HepG2 (cell line): Measurements from ENCODE around the gene CDKN1A. TPM values are rescaled to one million over a fixed set of nuclear protein-coding genes. Genes with fewer than 3 reads are reported as not detected.
A peak's percentile ranks its signal among the peaks of the same experiment; 100 is the strongest.

Experiments
- ATAC-seq: fragments of 200-7000 bp; cut with Tn5 transposase; 3 replicates; pipeline ENCODE4 v1.9.1; 2020; ENCODE audit warnings: mild to moderate bottlenecking, moderate library complexity
- BruUV-seq: library from RNA; stranded (reverse); fragments of 400-500 nt; replicated peaks from 2 replicates; lab custom pipeline; 2021; lab: Mats Ljungman, UMichigan
- CTCF ChIA-PET: fragments of 300-600 bp; formaldehyde crosslinking; extraction: SDS; loops from one replicate; lab custom pipeline; 2021; ENCODE audit warnings: low total read pairs, inconsistent platforms, low intra/inter-chr PET ratio; lab: Yijun Ruan, JAX
- POLR2A ChIA-PET: fragments of 350-600 bp; sonication (Branson Sonifier 250); formaldehyde crosslinking; loops from one replicate; lab custom pipeline; 2020; ENCODE audit warnings: antibody characterized with exemption, inconsistent platforms; lab: Yijun Ruan, JAX
- DNase-seq: peaks from one replicate; pipeline ENCODE4 v3.0.0-alpha.2; 2015; ENCODE audit warnings: low spot score
- FAIRE-seq: peaks from 3 replicates; lab custom pipeline; 2011; peaks lifted over from hg19 to GRCh38; lab: Jason Lieb, UNC
- H2AFZ ChIP-seq: one replicate; pipeline ENCODE4 v1.6.1; 2011; ENCODE audit warnings: low read length, inconsistent platforms
- H3K27ac ChIP-seq: fragments of 300-600 bp; 3 replicates; pipeline ENCODE4 v1.8.0; 2011; ENCODE audit warnings: mixed run types, mild to moderate bottlenecking, mixed read lengths, low read length, inconsistent platforms; ENCODE audit not compliant: insufficient read depth; ENCODE audit errors: extremely low read length
- H3K27me3 ChIP-seq, 2 experiments: fragments of 200-600 bp in 1 of 2; 2 replicates in 1 of 2; 3 replicates in 1 of 2; pipeline versions ENCODE4 v1.6.0 to v1.8.0; 2011; ENCODE audit warnings: low read length in 2 of 2, mild to moderate bottlenecking in 2 of 2, moderate library complexity in 2 of 2, inconsistent platforms in 1 of 2; ENCODE audit not compliant: insufficient read depth in 2 of 2, control insufficient read depth in 1 of 2
- H3K36me3 ChIP-seq, 2 experiments: fragments of 200-600 bp in 1 of 2; replicated peaks in 1 of 2; 2 replicates in 1 of 2; 3 replicates in 1 of 2; pipeline versions ENCODE4 v1.5.1 to v1.8.0; 2011; ENCODE audit warnings: low read length in 2 of 2, inconsistent platforms in 1 of 2; ENCODE audit not compliant: insufficient read depth in 2 of 2, control insufficient read depth in 1 of 2
- H3K4me1 ChIP-seq: 2 replicates; pipeline ENCODE4 v1.5.1; 2012; ENCODE audit warnings: low read length, inconsistent platforms; ENCODE audit not compliant: insufficient read depth
- H3K4me2 ChIP-seq: 2 replicates; pipeline ENCODE4 v1.6.0; 2011; ENCODE audit warnings: low read depth, low read length, inconsistent platforms
- H3K4me3 ChIP-seq, 3 experiments: fragments of 200-600 bp in 1 of 3; sonication (generic), shearing (Covaris generic) in 1 of 3; replicated peaks in 1 of 3; 2 replicates each; pipeline ENCODE4 v1.5.1; 2011 to 2016; ENCODE audit warnings: low read length in 3 of 3, inconsistent platforms in 2 of 3, low read depth in 2 of 3, mild to moderate bottlenecking in 2 of 3, control low read depth in 1 of 3, mixed read lengths in 1 of 3; ENCODE audit not compliant: insufficient read depth in 1 of 3
- H3K79me2 ChIP-seq: one replicate; pipeline ENCODE4 v1.6.1; 2011; ENCODE audit warnings: low read length, inconsistent platforms; ENCODE audit not compliant: insufficient read depth
- H3K9ac ChIP-seq: 2 replicates; pipeline ENCODE4 v1.6.0; 2011; ENCODE audit warnings: mild to moderate bottlenecking, low read depth, low read length, inconsistent platforms; ENCODE audit not compliant: insufficient read depth
- H3K9me3 ChIP-seq: 2 replicates; pipeline ENCODE4 v1.5.1; 2012; ENCODE audit warnings: mild to moderate bottlenecking, low read length
- H4K20me1 ChIP-seq: 2 replicates; pipeline ENCODE4 v1.6.0; 2011; ENCODE audit warnings: inconsistent platforms, mild to moderate bottlenecking, low read length, moderate library complexity; ENCODE audit not compliant: insufficient read depth
- CEBPG ChIP-seq: IDR thresholded peaks from 2 replicates; pipeline ENCODE4 v1.6.1; 2016
- DBP ChIP-seq: sonication (generic); formaldehyde crosslinking; IDR thresholded peaks from 2 replicates; pipeline ENCODE4 v1.4.0; 2020; ENCODE audit warnings: missing genetic modification reagents; ENCODE audit errors: not compliant biosample characterization
- KLF15 ChIP-seq: sonication (generic); formaldehyde crosslinking; IDR thresholded peaks from 2 replicates; pipeline ENCODE4 v1.8.1; 2023; ENCODE audit warnings: borderline replicate concordance, mild to moderate bottlenecking, inconsistent platforms, missing genetic modification reagents, mixed read lengths
- MNT ChIP-seq: fragments of 450-650 bp; IDR thresholded peaks from 2 replicates; pipeline ENCODE4 v1.6.1; 2016
- SRSF9 ChIP-seq: fragments of 200-400 bp; formaldehyde crosslinking; IDR thresholded peaks from 2 replicates; pipeline ENCODE4 v1.6.1; 2018; ENCODE audit warnings: borderline replicate concordance, mild to moderate bottlenecking, low read depth, low read length; ENCODE audit not compliant: insufficient read depth, poor library complexity, severe bottlenecking
- SSRP1 ChIP-seq: IDR thresholded peaks from 2 replicates; pipeline ENCODE4 v1.6.1; 2016; ENCODE audit warnings: control low read depth
- ZNF7 ChIP-seq: IDR thresholded peaks from 2 replicates; pipeline ENCODE4 v1.6.1; 2016; ENCODE audit warnings: missing biosample characterization, missing genetic modification reagents
- WGBS: methylation state at CpG from one replicate; pipeline ENCODE4 v1.1.6; 2017; ENCODE audit warnings: low lambda C conversion rate; 5-methylcytosine and 5-hydroxymethylcytosine counted together
- in situ Hi-C: cut with HindIII; loops from 2 replicates; pipeline ENCODE4 v1.10.0; 2017; ENCODE audit warnings: low pct_unique_long_range_greater_than_20kb; ENCODE audit not compliant: extremely low pct_ligation_motif_present
- intact Hi-C: fragments of 100-400 bp; cut with micrococcal nuclease; formaldehyde crosslinking; loops from one replicate; pipeline ENCODE4 v1.10.0; 2022; ENCODE audit not compliant: unreplicated experiment
- polyA plus RNA-seq, 8 experiments: library from polyadenylated mRNA; depleted of rRNA in 3 of 8; stranded (reverse) in 7 of 8; unstranded in 1 of 8; fragments of >200 nt; fragmentation: Illumina TruSeq in 4 of 8; extraction: Trizol in 4 of 8; gene quantifications; 2 replicates each; pipeline versions ENCODE4 v1.2.1 to v1.2.3, GENCODE V29; 2011 to 2016; ENCODE audit warnings: low read depth in 4 of 8, missing spikeins in 1 of 8, mixed read lengths in 1 of 8; ENCODE audit not compliant: insufficient read depth in 1 of 8
- total RNA-seq, 5 experiments: library from RNA; depleted of rRNA; stranded (reverse); fragments of >200 nt; fragmentation: Illumina TruSeq; extraction: Trizol; gene quantifications; 2 replicates each; pipeline ENCODE4 v1.2.3, GENCODE V29; 2016; ENCODE audit warnings: low read depth in 1 of 5
- TF ChIP-seq, protein P1 (sequence below): sonication (generic); formaldehyde crosslinking; IDR thresholded peaks from 2 replicates; pipeline ENCODE4 v1.5.0; 2020; ENCODE audit warnings: missing genetic modification reagents
- TF ChIP-seq, protein P2 (sequence below): sonication (generic); formaldehyde crosslinking; IDR thresholded peaks from 2 replicates; pipeline ENCODE4 v1.4.0; 2020; ENCODE audit warnings: mild to moderate bottlenecking, missing genetic modification reagents

The CDKN1A gene
- total and polyA plus RNA-seq, 2 of the 13 experiments (the other 11 are each of a cell fraction or from before 2014, with no cell fraction given): 60.7 to 92.1 TPM

DNA sequence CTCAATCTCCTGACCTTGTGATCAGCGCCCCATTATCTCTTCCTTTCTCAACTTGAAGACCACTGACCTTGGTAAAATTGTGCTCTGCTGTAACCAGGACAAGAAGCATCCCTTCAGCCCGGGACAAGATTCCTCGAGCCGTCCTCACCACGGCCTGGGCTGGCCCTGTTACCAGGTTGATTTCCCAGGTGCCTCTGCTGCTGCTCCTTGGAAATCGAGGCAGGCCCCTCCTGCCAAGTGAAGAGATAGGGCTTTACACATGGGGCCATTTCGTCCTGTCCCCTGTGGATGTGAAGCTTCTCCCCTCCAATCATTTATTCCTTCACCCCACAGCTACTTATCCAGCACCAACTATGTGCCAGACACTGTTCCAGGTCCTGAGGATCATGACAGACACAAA is 40.6 kb downstream of the CDKN1A start (continued):
- TF ChIP-seq, protein P1, sequence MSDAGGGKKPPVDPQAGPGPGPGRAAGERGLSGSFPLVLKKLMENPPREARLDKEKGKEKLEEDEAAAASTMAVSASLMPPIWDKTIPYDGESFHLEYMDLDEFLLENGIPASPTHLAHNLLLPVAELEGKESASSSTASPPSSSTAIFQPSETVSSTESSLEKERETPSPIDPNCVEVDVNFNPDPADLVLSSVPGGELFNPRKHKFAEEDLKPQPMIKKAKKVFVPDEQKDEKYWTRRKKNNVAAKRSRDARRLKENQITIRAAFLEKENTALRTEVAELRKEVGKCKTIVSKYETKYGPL (CRISPR knock-in tag): no peak
- TF ChIP-seq SSRP1 (CRISPR knock-in tag) (no peak), DBP (CRISPR knock-in tag) (no peak), CEBPG (CRISPR knock-in tag) (no peak), KLF15 (CRISPR knock-in tag) (no peak), SRSF9 (no peak)
- TF ChIP-seq, protein P2, sequence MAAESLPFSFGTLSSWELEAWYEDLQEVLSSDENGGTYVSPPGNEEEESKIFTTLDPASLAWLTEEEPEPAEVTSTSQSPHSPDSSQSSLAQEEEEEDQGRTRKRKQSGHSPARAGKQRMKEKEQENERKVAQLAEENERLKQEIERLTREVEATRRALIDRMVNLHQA (CRISPR knock-in tag): no peak

DNA sequence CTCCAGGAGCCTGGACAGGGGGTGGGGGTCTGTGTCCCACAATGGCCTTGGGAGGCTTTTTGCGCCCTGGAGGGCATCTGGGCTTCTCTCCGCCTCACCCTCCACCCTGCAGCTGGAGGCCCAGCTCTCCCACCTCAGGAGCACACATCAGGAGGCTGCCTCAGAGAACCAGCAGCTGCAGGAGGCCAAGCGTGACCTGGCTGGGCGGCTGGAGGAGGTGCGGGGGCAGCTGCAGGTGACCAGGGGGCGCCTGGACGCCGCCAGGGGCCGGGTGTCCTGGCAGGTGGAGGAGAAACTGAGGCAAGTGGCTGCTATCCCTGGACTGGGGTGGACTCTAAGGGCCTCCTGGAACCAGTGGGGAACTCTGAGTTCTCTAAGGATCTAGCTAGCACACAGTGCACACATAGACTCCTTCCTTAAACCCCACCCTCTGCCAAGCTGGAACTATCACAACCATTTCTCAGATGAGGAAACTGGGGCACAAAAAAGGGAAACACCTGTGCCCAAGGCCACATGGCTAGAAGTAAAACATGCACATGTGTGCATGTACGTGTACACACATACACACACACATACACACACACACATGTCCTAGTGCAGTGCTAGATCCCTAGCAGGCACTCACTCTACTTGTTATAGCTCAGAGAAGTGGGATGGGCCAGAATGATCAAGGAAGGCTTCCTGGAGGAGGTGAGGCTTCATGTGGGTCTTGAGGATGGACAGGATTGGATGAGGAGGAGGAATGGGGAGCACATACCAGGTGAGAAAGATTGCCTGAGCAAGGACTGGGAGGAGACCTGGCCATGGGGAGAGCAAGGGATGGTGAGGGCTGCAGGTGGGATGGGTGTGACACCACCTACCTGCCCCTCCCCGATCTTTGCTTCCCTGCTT is 42.0 kb downstream of the CDKN1A start:
- peaks cover 11 to 66% of the 10 kb centered on the region in 2 experiments; a peak in 4 of 5 replicates for H3K27me3 ChIP-seq
- ATAC-seq (no peak), DNase-seq (no peak), FAIRE-seq (no peak)
- BruUV-seq: no TSS peak
- H4K20me1 ChIP-seq: no peaks in the 10 kb centered on the region
- TF ChIP-seq MNT: peak; percentile 37; the same call in 1 of the 2 replicates
- TF ChIP-seq ZNF7: no peak
- no peak overlapping the region for H3K9ac ChIP-seq
- H3K79me2 ChIP-seq: no peaks in the 10 kb centered on the region
- no peaks in the 10 kb centered on the region for H3K4me1 ChIP-seq
- no peak overlapping the region for H3K4me3 ChIP-seq
- intact Hi-C loops (loop anchor here (5.0 kb wide), 1 partner anchor 38 kb away; no protein-coding TSS in a partner anchor), in situ Hi-C loops (loop anchor here (5.0 kb wide), 1 partner anchor 98 kb away; no protein-coding TSS in a partner anchor)
- no peak overlapping the region for H3K4me2 ChIP-seq
- 17% methylated on average over 10 of the region's 11 CpGs for WGBS
- H2AFZ ChIP-seq: no peak overlapping the region
- no peaks in the 10 kb centered on the region for H3K36me3 ChIP-seq
- ChIA-PET POLR2A (no interaction called here), CTCF (no interaction called here)
- no peaks in the 10 kb centered on the region for H3K9me3 ChIP-seq
- no peak overlapping the region for H3K27ac ChIP-seq
